ENCODE measurements around the gene AKNAD1.

The AKNAD1 gene

DNA sequence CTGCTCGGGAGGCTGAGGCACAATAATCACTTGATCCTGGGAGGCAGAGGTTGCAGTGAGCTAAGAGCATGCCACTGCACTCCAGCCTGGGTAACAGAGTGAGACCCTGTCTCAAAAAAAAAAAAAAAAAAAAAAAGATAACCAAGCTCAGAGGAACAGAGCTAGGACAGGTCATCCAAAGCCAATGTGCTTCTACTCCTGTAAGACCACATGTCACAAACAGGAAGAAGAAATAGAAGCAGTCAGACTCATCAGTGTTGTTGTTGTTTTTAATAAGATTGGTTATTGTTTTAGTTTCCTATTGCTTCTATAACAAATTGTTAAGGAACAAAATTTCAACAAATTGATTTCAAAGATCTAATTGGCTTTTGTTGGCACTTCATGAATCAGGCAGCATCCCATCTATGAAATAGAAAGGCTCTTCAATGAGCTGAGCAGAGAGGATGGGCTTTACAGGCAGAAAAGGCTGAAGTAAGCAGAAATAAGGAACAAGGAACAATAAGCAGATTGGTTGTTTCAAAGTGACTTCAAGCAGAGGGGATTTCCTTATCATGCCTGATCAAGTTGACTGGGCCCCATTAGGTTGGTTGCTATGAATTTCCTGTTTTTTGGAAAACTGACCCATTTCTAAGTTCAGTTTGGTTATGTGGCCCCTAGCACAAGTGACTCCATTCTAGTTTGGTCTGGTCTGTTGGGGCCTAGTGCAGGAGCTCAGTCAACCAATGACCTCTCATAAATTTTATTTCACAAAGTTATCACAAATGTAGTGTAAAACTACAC lies 6.0 kb upstream of the AKNAD1 start:
- no peak for DNase-seq

DNA sequence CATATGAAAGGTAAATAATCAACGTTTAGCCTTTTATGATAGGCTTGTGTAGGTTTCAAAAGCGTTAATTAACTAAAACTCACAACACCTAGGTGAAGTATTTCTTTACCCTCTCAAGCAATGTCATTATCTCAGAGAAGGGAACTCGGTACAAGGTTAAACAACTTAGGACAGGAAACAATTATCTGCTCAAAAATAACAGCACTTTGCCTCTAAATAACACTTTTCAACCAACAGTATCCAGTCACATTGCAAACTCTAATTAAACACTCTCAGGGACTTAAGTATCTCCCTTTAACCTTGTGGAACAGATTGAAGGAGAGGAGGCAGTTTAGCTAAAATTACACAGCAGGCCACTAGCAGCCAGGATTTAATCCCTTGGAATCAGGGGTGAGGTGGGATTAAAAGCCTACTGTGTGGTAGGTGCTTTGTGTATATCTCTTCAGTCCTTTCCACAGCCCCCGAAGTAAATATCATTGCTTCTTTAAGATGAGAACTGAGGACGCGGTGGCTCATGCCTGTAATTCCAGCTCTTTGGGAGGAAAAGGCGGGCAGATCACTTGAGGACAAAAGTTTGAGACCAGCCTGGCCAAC lies 5.2 kb upstream of the AKNAD1 start:
- DNase-seq: no peak

DNA sequence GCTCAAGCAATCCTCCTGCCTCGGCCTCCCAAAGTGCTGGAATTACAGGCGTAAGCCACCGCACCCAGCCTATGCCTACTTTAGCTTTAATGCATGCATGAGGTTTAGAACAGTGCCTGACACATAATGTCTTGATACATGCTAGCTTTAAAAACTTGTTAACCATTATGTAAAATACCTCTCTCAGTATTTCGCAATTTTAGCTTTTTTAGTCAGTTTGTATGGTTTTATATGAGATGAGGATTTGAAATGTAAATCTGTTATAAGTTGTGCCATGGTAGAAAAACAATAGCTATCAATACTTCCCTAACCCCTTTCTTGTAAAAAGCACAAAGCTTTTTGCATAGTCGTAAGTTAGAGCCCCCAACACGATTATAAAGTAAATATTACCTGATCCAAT lies 4.7 kb upstream of the AKNAD1 start:
- DNase-seq: no peak

DNA sequence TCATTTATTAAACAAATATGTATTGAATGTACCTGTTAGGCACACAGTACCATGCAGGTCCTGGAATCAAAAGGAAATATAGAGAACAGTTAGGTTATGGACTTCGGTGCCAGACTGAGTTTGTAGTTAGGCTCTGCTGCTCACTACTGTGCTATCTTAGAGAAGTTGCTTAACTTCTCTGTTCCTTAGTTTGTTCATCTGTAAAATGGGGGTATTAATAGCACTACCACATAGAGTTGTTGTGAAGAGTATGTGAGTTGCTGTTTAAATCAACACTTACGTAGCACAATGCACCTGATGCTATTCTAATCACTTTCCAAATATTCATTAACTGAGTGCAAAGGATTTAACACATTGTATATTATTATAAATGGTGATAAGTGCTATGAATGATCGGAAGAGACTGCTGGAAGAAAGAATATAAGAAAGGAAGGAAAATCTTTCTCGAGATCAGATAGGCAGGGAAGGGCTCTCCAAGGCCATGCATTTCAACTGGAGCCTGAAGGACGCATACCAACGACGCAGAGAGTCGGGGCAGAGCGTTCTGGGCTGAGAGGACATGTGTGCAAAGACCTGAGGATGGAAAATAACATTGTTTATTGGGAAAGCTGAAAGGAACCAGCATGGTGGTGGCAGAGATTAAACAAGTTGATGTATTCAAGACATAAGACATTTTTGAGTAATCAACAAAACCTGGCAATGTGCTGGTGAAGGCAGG lies 3.5 kb upstream of the AKNAD1 start:
- no peak for DNase-seq

DNA sequence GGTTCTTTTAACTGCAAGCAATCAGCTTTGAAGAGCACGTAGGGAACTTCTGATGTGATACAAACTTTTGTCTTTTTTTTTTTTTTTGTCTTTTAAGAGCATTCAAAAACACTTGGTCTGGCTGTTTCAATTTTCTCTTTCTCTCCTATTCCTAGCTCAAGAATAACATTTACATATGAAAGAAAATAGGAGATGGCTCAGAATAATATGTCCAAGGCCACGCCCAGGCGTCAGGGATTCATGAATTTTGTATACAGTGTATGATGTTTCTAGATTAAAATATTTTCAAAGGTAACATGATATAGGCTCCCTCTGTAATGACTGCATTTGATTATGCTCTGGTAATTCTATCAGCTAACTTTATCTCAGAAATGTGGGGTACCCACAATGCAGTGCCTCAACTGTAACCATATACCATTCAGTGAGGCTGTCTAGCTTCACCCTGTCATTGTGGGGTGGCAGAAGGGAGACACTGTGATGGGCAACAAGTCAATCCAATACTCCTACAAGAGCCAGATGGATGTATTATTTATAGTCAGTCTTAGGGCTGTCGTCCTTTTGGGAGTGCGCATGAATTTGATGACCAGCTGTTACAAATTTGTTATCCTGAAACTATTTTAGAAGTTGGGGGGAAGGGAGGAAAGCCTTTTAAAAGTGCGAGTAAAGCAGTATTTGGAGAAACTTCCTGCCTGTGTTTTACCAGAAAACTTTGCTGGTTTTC lies 1.5 kb upstream of the AKNAD1 start:
- DNase-seq: no peak

DNA sequence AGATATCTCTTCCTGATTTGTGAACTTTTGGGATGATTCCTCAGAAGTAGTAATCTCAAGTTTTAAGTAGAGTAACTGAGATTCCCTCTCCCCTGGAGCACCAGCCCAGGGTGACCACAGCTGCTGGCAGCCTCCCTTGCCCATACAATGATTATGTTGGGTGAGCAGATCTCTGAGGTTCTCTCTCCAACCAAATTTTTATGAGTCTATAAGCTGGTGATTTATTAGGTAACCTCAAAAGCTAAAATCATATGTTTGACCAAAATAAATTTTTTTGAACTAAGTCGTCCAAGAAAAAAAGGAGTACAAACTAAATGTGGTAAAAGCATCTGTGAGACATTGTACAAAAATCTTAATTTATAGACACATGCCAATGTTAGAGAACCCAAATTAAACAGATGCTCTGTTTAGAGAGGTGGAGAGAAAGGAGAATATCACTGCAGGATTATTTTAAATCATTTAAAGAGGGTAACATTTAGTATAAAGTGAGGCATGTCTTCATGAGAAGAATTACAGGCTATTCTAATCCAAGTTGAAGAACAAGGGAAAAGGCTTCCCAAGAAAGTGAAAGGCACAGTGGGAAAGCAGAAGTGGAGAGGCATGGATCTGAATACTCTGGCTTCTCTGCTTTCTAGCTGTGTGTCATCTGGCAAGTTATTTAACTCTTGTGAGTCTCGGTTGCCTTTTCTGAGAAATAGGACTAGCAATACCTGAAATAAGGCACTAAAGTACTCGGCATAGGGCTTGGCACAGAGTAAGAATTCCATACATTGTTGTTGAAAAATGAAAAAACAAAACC lies 2.5 kb downstream of the AKNAD1 start:
- DNase-seq: no peak

DNA sequence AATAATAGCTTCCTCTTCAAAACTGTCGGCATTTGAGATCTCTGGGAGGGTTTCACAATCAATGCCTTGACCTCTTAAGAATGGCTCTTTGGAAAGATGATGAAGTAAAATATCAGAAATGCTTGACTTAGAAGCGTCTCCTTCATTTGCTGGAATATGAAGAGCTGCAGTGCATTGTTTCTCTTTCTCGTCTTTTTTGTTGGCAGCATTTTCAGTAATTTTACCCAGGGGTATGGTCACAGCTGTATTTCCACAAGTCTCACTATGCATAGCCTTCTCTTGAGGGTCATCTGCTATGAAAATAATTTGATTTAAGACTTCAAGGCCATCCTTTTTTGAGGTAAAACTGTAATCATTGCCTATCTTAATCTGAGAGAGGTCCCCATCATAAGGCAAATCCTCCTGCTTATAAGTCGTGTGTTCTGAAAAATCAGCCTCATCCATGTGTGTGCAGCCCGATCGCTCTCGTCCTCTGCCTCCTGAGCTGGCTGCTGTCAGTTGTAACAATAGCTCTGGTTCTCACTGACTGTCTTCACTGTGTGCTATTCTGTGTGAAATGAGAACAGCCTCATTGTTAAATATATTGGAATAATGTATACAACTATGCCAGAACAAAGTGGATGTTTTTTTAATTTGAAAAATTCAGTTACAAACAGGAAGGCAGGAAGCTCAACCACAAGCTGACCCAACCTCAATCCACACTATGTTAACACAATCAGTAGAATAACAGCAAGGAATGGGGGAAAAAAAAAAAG lies 4.5 kb downstream of the AKNAD1 start:
- DNase-seq: no peak

DNA sequence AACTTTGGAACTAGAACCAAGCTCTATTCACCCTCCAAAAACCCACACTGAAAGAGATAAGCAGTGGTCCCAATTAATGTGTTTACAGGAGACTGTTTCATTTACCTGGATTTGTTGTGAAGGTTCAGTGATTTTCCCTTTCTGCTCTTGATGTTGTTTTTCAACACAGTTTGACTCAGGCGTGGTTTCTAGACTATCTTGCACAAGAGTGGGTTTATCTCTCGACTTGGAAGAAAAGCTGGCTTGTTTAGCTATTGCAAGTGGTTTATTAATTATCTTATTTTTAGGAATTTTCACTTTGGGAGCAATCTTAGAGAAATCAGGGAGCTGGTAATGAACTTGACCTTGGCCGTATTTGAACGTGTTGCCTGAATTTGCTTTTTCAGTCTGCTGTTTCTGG lies 5.3 kb downstream of the AKNAD1 start:
- DNase-seq: no peak

DNA sequence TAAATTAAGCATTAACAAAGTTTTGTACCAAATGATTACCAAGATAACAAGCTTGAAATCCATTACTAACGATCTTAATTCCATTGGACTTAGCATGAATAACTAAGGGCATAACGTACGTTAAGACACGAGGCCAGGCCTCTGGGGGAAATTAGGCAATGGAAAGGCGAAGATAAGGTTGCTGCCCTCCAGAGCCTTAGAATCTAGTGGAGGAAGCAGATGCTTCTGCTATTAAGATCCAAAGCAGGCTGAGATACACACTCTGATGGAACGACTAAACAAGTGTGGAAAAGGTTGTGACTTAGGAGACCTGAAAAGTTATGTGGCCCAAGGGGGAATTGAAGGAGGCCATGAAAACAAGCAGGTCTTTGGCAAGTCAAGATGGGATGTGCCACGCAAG lies 6.0 kb downstream of the AKNAD1 start:
- DNase-seq: no peak

DNA sequence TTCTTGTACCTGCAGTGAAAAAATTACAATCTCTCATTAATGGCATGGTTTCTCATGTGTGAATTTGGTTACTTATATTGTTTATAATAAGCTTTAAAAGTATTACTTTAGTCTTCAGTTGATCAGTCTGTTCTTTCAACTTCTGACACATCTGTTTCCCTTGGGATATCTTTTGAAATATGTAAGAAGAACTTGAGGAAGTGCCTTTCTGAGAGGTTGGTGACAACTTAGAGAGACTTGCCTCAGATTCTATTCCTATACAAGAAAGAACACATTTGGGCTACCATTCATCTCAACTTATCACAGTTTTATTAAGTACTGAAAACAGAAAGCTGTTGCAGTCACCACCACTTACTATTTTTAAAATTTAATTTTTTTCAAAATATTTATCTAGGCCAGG lies 8.1 kb downstream of the AKNAD1 start:
- DNase-seq: no peak

DNA sequence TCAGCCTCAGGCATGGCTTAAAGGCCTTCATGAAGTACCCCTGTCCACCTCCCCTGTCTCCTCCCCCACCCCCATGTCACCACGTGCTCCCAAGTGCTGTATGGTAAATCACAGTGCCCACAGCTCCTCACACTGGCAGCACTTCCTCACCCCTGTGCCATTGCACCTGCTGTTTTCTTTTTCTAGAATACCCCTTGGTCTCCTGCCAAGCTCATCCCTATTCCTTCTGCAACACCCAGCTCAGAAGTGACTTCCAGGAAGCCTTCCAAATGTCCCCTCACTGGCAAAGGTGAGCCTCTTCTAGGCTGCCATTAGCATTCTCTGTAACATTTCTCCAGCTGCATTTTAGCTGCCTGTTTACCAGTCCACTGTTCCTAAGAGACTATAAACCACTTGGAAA lies 9.4 kb downstream of the AKNAD1 start:
- no peak for DNase-seq

DNA sequence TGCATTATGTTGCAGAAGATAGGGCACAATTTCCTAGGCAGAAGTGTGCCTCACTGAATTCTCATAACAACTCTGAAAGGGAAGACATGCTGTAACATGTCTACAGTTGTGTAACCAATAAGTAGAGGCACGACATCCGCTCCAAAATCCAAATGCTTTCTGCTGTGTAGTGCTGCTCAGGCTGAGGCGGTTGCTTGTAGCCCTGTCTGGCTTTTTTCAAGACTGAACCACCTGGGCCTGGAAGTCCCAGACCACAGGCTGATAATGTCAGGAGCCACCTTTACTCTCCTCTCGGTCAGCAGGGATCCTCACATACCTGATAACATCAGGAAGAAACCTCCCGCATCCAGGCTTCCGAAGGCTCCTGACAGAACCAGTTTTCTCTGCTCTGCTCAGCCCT lies 10.9 kb downstream of the AKNAD1 start:
- no peak for DNase-seq

DNA sequence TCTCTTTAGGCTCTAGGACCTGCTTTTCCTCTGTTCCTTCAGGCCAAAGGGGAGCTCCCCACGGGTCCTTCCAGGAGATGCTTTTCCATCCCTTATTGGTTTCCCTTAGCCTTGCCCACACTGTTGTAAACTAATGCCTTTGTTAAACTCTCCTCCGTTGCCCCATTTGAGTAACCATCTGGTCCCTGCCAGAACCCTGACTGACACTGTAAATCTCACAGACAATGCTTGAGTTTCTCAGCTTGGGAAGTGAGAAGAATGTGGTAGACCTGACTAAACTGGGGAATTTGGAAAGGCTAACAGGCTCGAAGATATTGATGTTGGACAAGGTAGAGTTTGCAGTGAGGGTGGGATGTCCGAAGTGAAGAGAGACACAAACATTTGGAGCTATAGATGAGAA lies 11.4 kb downstream of the AKNAD1 start:
- DNase-seq: no peak

DNA sequence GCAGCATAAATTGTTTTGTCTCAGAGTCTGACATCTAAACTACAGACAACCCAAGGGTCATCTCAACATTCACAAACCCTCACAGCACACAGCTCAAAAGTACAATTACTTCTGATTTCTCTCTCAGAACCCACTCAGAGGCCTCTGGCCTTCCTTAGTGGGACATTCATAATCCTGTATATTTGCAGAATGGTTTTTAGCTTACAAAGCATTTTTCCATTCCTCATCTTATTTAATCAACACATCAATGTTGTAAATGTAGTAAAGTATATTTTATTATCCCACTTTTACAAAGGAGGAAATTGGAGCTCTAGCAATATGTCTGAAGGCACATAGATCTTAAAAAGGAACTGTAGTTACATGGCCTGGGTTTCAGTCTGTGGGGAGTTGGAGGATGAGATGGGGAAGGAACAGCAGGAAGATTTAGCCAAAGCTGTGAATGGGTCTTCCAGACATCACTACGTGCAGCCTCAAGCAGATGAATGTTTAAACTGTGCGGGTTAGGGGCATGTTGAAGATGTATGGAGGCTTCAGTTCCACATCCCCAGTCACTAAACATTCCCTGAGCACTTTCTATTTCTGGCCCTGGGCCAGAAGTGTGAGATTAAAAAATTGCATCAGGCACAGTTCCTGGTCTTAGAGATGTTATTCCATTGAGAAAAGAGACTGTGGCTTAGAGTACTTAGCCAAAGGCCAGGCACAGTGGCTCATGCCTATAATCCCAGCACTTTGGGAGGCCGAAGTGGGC lies 13.3 kb downstream of the AKNAD1 start:
- no peak for DNase-seq

DNA sequence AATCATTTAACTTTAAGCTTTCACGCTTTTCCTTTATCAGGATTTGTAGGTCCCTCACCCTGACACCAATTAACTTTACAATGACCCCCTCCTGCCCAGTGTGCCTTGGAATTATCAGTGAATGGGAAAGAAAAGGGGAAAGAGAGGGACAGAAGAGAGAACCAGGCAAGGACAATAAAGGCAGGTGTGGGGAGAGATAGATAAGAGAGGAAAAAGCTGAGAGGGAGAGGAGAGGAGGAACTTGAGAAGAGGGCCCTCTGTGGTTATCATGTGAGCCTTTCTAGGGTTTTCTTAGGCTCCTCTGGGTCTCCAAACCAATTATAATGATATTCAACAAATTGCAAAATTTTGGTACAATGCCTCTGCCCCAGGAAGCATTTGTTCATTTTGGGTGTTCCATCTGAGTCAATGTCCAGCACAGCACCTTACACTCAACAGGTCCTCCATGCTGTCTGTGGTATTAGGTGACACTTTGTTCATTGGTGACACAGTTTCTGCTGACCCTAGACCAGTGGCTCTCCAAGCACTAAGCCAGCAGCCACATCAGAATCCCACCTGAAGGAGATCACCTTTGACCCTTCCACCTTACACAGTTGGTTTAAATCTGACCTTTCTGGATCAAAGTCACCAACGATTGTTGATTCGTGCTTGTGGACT lies 14.2 kb downstream of the AKNAD1 start:
- DNase-seq: no peak

DNA sequence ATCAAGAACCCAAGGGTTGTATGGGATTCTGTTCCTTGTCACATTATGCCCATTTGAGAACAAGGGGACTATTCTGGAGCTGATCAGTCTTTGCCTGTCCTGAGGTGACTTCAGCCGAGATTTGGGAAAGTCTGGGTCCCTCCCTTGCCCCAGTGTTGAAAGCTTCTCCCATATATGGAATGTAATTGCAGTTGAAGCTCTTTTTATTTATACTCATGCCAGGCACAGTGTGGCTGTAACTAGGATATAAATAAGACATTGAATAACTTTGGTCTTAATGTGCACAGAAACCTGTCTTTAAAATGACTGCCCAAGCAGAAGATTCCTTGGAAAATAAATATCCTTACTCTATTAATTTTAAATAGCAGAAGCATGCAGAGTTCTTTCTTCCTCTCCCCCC lies 15.2 kb downstream of the AKNAD1 start:
- DNase-seq: no peak

DNA sequence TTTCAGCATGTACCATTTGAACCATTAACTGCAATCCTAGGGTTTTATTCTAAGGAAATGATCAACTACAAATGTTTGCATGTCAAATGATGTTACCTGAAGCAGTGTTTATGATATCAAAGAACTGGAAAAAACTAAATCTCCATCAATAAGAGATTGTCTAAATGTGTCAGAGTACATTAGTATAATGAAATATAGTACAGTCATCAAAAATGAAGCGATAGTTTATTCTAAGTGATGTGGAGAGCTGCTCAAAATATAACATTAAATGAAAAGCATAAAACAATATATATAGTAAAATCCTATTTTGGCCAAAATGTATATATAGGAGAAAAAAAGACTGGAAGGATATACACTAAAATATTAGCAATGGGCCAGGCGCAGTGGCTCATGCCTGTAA lies 24.0 kb downstream of the AKNAD1 start:
- no peak for DNase-seq

DNA sequence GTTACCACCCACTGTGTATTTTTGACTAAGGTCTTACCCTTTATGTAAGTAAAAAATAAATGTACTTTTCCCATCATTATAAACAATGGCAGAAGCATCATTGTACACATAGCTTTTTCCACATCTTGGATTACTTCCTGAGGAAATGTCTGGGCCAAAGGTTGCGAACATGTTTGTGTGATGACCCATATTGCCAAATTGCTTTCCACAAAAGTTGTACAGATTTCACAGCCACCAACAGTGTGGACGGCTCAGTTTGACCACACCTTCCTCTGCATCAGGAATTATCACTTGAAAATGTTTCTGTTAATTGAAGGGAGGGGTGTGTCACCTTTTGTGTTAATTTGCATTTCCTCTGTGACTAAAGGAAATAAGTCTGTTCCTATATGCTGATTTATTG lies 25.7 kb downstream of the AKNAD1 start:
- DNase-seq: no peak

DNA sequence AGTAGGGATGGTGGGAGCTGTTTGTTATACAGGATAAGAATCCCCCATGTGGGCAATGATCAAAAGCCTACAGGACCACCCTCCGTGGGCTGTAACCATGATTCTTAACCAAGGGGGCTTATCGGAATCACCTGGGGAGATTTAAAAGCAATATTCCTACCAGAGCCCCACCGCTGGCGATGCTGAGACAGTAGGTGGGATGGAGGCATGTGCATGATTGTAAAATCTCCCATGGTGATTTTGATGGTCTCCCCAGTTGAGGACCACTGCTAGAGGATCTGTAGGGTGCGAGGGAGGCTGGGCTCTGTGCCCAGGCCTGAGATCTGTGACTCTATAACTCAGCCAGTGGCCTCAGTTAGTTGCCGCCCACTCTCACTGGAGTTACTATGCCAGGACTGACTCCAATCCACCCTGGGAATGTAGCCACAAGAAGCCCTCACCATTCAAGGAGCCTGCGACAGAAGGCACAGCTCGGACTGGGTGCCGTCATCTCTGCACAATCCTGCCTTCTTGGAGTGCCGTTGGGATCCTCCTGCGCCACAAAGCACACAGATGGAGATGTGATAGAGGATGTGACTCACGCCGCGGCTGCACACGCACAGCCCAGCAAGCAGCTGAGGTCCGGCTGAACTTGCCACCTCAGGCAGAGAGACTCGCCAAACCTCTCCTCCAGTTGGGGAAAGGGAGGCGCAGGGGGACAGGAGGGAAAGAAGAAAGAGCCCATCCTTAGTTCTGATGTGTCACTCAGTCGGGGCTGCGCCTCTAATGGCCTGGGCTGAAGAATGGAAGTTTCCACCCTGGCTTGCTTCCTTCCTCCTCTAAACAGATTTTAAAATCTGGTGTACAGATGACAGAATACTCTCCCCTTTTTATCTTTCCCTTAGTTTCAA lies 26.5 kb downstream of the AKNAD1 start:
- DNase-seq: no peak

DNA sequence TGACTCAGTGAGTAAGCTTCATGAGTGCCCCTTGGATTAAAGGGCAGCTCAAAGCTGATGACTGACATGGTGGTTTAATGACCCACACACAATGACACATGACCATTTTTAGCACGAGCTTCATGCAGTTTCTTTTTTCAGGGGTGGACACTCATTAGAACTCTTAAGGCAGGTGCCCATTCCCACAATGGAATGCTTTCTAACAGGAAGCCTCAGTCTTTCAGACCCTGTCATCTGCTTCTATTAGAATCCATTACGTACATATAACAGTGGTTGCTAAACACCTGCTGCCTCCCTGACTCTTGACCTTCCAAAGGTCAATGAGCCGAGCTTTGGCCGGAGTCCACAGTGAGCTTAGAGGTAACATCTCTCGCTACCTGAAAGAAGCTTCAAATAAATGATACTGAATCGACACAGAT lies 27.4 kb downstream of the AKNAD1 start:
- DNase-seq: no peak
